ENCODE results near the gene UBA1. TPM values are rescaled to one million over a fixed set of nuclear protein-coding genes. Genes with fewer than 3 reads are reported as not detected.

UBA1 gene
- total RNA-seq, 1 donor: 214 TPM

DNA sequence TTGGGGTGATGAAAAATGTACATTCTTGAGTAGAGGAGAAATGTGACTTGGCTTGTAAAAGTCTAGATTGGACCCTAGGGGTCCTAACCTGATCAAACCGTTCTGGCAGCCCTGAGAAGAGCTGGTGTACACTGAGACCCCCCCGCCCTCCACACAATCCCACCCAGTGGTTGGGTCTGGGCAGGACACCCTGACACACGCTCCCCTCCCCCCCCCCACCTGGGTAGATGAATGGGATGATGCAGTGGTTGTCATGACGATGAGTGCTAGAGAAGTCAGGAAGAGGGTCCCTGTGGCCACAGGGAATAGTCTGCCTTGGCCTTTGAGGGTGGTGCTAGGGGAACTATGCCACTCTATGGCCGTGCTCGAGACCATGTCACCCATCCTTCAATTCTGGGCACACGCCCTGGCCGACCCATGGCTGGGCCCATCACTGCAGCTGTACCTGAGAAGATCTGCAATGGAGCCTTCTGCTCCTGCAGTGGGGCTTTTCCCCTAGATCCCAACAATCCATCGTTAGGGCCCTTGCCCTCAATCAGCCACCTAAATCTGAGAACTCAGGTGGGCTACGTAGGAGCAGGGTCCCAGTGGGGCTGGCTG lies 29.2 kb downstream of the UBA1 start:
- no peak overlapping the region for H3K4me3 ChIP-seq (ENCODE audit: low read depth, low read length)
- TF ChIP-seq, protein P1, sequence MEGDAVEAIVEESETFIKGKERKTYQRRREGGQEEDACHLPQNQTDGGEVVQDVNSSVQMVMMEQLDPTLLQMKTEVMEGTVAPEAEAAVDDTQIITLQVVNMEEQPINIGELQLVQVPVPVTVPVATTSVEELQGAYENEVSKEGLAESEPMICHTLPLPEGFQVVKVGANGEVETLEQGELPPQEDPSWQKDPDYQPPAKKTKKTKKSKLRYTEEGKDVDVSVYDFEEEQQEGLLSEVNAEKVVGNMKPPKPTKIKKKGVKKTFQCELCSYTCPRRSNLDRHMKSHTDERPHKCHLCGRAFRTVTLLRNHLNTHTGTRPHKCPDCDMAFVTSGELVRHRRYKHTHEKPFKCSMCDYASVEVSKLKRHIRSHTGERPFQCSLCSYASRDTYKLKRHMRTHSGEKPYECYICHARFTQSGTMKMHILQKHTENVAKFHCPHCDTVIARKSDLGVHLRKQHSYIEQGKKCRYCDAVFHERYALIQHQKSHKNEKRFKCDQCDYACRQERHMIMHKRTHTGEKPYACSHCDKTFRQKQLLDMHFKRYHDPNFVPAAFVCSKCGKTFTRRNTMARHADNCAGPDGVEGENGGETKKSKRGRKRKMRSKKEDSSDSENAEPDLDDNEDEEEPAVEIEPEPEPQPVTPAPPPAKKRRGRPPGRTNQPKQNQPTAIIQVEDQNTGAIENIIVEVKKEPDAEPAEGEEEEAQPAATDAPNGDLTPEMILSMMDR (IDR thresholded peaks at IDR 0.05; ENCODE audit: insufficient read depth, low read length): no peak
- DNase-seq (ENCODE audit: low read depth): no peak

GRCh38 chrX:47223476-47224250 lies 30.0 kb downstream of the UBA1 start:
- no peak for DNase-seq (ENCODE audit: low read depth)
- TF ChIP-seq, protein P1 (IDR thresholded peaks at IDR 0.05; ENCODE audit: insufficient read depth, low read length): no peak
- H3K4me3 ChIP-seq (ENCODE audit: low read depth, low read length): no peak overlapping the region

DNA sequence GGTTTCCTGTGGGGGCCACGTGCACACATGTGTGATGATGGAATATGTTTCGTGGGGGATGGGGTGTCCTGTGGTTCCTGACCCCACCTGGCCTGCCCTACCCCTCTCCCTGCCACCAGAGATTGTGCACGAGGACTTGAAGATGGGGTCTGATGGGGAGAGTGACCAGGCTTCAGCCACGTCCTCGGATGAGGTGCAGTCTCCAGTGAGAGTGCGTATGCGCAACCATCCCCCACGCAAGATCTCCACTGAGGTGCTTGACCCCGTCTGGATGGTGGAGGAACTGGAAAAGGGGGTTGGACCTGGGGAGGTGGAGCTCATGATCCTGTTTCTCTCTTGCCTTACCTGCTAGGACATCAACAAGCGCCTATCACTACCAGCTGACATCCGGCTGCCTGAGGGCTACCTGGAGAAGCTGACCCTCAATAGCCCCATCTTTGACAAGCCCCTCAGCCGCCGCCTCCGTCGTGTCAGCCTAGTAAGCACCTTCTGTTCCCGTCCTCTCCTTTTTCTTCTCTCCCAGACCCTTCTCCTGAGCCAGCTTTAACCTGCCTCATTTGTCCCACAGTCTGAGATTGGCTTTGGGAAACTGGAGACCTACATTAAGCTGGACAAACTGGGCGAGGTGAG lies 30.8 kb downstream of the UBA1 start:
- no peak for DNase-seq (ENCODE audit: low read depth)
- TF ChIP-seq, protein P1 (IDR thresholded peaks at IDR 0.05; ENCODE audit: insufficient read depth, low read length): no peak
- H3K4me3 ChIP-seq (ENCODE audit: low read depth, low read length): no peak overlapping the region

- H3K4me3 ChIP-seq (ENCODE audit: low read depth, low read length): no peak overlapping the region
- no peak for DNase-seq (ENCODE audit: low read depth)
- TF ChIP-seq, protein P1 (IDR thresholded peaks at IDR 0.05; ENCODE audit: insufficient read depth, low read length): no peak
Measured at GRCh38 chrX:47224896-47225290, 31.3 kb downstream of the UBA1 start.

DNA sequence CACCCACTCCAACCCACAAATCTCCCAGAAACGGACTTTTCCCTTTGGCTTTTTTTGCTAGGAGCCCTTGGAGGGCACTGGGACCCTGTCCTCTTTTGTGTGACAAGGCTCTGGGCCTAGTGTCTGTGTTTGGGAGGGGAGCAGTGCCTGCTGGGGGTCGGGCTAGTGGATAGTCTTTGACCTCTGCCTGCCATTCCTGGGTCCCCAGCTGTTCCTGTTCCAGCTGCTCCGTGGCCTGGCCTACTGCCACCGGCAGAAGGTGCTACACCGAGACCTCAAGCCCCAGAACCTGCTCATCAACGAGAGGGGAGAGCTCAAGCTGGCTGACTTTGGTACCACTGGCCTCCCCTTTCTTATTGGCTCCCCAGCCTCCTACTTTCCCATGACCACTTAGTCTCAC lies 32.4 kb downstream of the UBA1 start:
- no peak for DNase-seq (ENCODE audit: low read depth)
- no peak overlapping the region for H3K4me3 ChIP-seq (ENCODE audit: low read depth, low read length)
- TF ChIP-seq, protein P1 (IDR thresholded peaks at IDR 0.05; ENCODE audit: insufficient read depth, low read length): no peak

- DNase-seq (ENCODE audit: low read depth): no peak
- TF ChIP-seq, protein P1 (IDR thresholded peaks at IDR 0.05; ENCODE audit: insufficient read depth, low read length): no peak
- no peak overlapping the region for H3K4me3 ChIP-seq (ENCODE audit: low read depth, low read length)
Measured at GRCh38 chrX:47226531-47227333, 33.1 kb downstream of the UBA1 start.
